ENCODE data around the gene CIRBP. TPM values are rescaled to one million over a fixed set of nuclear protein-coding genes. Genes with fewer than 3 reads are reported as not detected.
"Not testable (repeated sequence)": the region's sequence is repeated elsewhere in the genome, so short reads cannot be mapped to it uniquely, and the experiment has no call there.

The CIRBP gene
- polyA plus RNA-seq, 1 of the 3 experiments (the other 2 are of a cell fraction) = 762 TPM

DNA sequence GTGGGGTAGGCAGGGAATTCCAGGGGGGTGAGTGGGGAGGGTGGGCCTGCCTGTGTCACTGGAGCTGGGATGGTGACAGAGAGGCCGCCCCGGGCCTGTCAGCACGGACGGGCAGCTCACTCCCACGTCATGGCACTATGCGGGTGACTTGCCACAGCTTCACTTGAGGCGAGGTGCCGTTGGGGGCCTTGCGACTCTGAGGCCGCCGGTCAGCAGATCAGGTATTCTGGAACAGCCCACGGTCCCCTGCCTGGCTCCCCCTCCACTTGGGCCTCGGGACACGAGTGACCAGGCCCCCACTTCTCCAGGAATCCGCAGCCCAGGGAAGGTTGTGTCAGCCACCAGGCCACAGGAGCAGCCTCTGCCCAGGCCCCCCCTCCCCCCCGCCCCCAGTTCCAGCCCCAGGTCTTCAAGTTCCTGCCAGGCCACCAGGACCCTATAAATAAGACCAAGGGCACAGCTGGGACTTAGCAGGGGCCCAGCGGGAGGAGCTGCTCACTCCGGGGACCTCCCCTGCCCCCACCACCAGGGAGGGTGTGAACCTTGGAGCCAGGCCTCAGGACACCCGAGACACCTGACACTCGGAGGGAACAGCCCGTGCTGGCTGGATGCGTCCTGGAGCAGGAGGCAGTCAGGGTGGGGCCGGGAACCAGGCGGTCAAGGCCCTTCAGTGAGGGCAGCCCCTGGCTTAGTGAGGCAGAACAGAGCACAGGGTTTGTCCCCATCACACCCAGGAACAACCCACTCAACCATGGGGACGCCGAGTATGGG lies 23.5 kb upstream of the CIRBP start (continued):
- no peak for TF ChIP-seq MXI1 (IDR thresholded peaks at IDR 0.05; ENCODE audit: low read depth, low read length)

- DNase-seq; H3K9me3 ChIP-seq; H3K4me2 ChIP-seq; H3K4me3 ChIP-seq (ENCODE audit: low read depth in 2 of 2, low read length in 1 of 2); H3K27me3 ChIP-seq (ENCODE audit: insufficient read depth); H3K9me2 ChIP-seq; H3K36me3 ChIP-seq (replicated peaks in 1 of 2; ENCODE audit: control insufficient read depth in 1 of 2, insufficient read depth in 2 of 2, low read length in 1 of 2); H2AFZ ChIP-seq (ENCODE audit: low read depth); H3K9ac ChIP-seq: not testable (repeated sequence)
- peaks cover 51% of the 10 kb centered on the region for H3K79me2 ChIP-seq (ENCODE audit: insufficient read depth)
- peak overlapping the region in 1 of 2 experiments; percentile 17; a peak in 1 of 4 replicates for H3K27ac ChIP-seq (ENCODE audit: low read depth in 2 of 2, low read length in 1 of 2)
- 81% methylated on average over 23 of the region's 27 CpGs for WGBS (ENCODE audit: low lambda C conversion rate)
- H3F3A ChIP-seq (replicated peaks; ENCODE audit: insufficient read depth) = peaks cover 33% of the 10 kb centered on the region
- H4K20me1 ChIP-seq (ENCODE audit: insufficient read depth) = peaks cover 17% of the 10 kb centered on the region; the same call in 1 of the 2 replicates
- ChIA-PET POLR2A (interaction anchor here (1.1 to 1.5 kb wide), 2 partner anchors 20 to 22 kb away, joined by 5 to 6 read pairs; partner anchors contain the start of gene CIRBP), CTCF (interaction anchor here (1.2 to 9.7 kb wide), 3 partner anchors 14 to 33 kb away, joined by 3 to 594 read pairs (median 44); partner anchors contain the start of gene CIRBP)
- H3K4me1 ChIP-seq (ENCODE audit: control insufficient read depth in 1 of 2, insufficient read depth in 2 of 2, low read depth in 1 of 2, low read length in 1 of 2) = peaks cover 17 to 41% of the 10 kb centered on the region in 2 experiments; a peak in 3 of 4 replicates
Observed at GRCh38 chr19:1246265-1247087, 22.7 kb upstream of the CIRBP start.

- no peak for DNase-seq
- Histone ChIP-seq H2AFZ (ENCODE audit: low read depth) (no peak overlapping the region), H3K27me3 (ENCODE audit: insufficient read depth) (no peaks in the 10 kb centered on the region), H3K4me1 (ENCODE audit: control insufficient read depth in 1 of 2, insufficient read depth in 2 of 2, low read depth in 1 of 2, low read length in 1 of 2) (peaks cover 17 to 35% of the 10 kb centered on the region in 2 experiments; a peak in 3 of 4 replicates), H3K4me2 (peak overlapping the region; percentile 84; the same call in 1 of the 2 replicates), H3K4me3 (ENCODE audit: low read depth in 2 of 2, low read length in 1 of 2) (peak overlapping the region; percentile 72 to 88; a peak in 3 of 4 replicates), H3K36me3 (replicated peaks in 1 of 2; ENCODE audit: control insufficient read depth in 1 of 2, insufficient read depth in 2 of 2, low read length in 1 of 2) (peaks cover 0 to 8% of the 10 kb centered on the region in 2 experiments), H3K9me2 (no peaks in the 10 kb centered on the region), H4K20me1 (ENCODE audit: insufficient read depth) (peaks cover 19% of the 10 kb centered on the region; the same call in 1 of the 2 replicates), H3K9me3 (no peaks in the 10 kb centered on the region), H3F3A (replicated peaks; ENCODE audit: insufficient read depth) (peaks cover 42% of the 10 kb centered on the region), H3K27ac (ENCODE audit: low read depth in 2 of 2, low read length in 1 of 2) (peak overlapping the region; percentile 83 to 96), H3K9ac (peak overlapping the region; percentile 96), H3K79me2 (ENCODE audit: insufficient read depth) (peaks cover 51% of the 10 kb centered on the region)
- ChIA-PET CTCF (interaction anchor here (9.7 kb wide), 1 partner anchor 13 kb away, joined by 594 read pairs; the partner anchor contains the start of gene CIRBP), POLR2A (interaction anchor here (1.5 kb wide), 1 partner anchor 21 kb away, joined by 5 read pairs; the partner anchor contains the start of gene CIRBP)
- TF ChIP-seq, protein P1, sequence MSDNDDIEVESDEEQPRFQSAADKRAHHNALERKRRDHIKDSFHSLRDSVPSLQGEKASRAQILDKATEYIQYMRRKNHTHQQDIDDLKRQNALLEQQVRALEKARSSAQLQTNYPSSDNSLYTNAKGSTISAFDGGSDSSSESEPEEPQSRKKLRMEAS (IDR thresholded peaks at IDR 0.05; ENCODE audit: low read depth) = no peak
- TF ChIP-seq, protein P2, sequence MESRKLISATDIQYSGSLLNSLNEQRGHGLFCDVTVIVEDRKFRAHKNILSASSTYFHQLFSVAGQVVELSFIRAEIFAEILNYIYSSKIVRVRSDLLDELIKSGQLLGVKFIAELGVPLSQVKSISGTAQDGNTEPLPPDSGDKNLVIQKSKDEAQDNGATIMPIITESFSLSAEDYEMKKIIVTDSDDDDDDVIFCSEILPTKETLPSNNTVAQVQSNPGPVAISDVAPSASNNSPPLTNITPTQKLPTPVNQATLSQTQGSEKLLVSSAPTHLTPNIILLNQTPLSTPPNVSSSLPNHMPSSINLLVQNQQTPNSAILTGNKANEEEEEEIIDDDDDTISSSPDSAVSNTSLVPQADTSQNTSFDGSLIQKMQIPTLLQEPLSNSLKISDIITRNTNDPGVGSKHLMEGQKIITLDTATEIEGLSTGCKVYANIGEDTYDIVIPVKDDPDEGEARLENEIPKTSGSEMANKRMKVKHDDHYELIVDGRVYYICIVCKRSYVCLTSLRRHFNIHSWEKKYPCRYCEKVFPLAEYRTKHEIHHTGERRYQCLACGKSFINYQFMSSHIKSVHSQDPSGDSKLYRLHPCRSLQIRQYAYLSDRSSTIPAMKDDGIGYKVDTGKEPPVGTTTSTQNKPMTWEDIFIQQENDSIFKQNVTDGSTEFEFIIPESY (IDR thresholded peaks at IDR 0.05; ENCODE audit: borderline replicate concordance, low read depth) = no peak
- TF ChIP-seq TAF1 (IDR thresholded peaks at IDR 0.05; ENCODE audit: borderline replicate concordance, low read depth, low read length) (no peak), TCF12 (IDR thresholded peaks at IDR 0.05) (no peak), IRF3 (IDR thresholded peaks at IDR 0.05; ENCODE audit: low read depth, low read length) (no peak), EP300 (IDR thresholded peaks at IDR 0.05; ENCODE audit: borderline replicate concordance in 1 of 2, low read depth in 1 of 2, low read length in 1 of 2) (no peak), CTCF (IDR thresholded peaks at IDR 0.05) (no peak), GABPA (IDR thresholded peaks at IDR 0.05; ENCODE audit: low read depth) (no peak), SMC3 (IDR thresholded peaks at IDR 0.05; ENCODE audit: low read depth, low read length) (no peak), RAD21 (IDR thresholded peaks at IDR 0.05; ENCODE audit: low read length) (no peak)
- WGBS (ENCODE audit: low lambda C conversion rate) = 100% methylated on average over 3 of the region's 8 CpGs
Observed at GRCh38 chr19:1247748-1248138, 21.4 kb upstream of the CIRBP start.
